Panc1 (cell line): ENCODE measurements around the gene TREX2. TPM values are rescaled to one million over a fixed set of nuclear protein-coding genes. Genes with fewer than 3 reads are reported as not detected.

Source experiments
- ATAC-seq: fragments of 200-7000 bp; cut with Tn5 transposase; 2 replicates; pipeline ENCODE4 v1.9.1; 2020; ENCODE audit warnings: mild to moderate bottlenecking, moderate library complexity
- BruUV-seq: library from RNA; stranded (reverse); fragments of 400-500 nt; replicated peaks from 2 replicates; lab custom pipeline; 2021; lab: Mats Ljungman, UMichigan
- CTCF ChIA-PET: fragments of 300-600 bp; sonication (Branson Sonifier 250); formaldehyde crosslinking; loops from one replicate; lab custom pipeline; 2022; ENCODE audit warnings: antibody characterized with exemption; lab: Charles Lee
- POLR2A ChIA-PET: fragments of 300-600 bp; sonication (Branson Sonifier 250); formaldehyde crosslinking; loops from one replicate; lab custom pipeline; 2022; ENCODE audit warnings: antibody characterized with exemption; lab: Charles Lee
- DNase-seq: peaks from one replicate; pipeline ENCODE4 v3.0.0-alpha.2; 2010; ENCODE audit warnings: low read depth, low spot score
- H3K27ac ChIP-seq: 2 replicates; pipeline ENCODE4 v1.5.1; 2011; ENCODE audit warnings: mild to moderate bottlenecking, low read length, inconsistent platforms
- H3K27me3 ChIP-seq: fragments of 200-500 bp; sonication (Bioruptor generic); 2 replicates; pipeline ENCODE4 v1.6.0; 2014; ENCODE audit warnings: low read length, inconsistent platforms; ENCODE audit not compliant: control insufficient read depth, insufficient read depth
- H3K36me3 ChIP-seq: fragments of 200-500 bp; sonication (Bioruptor generic); 2 replicates; pipeline ENCODE4 v1.5.1; 2014; ENCODE audit warnings: inconsistent platforms, mild to moderate bottlenecking, low read length, moderate library complexity; ENCODE audit not compliant: control insufficient read depth, insufficient read depth
- H3K4me1 ChIP-seq: 2 replicates; pipeline ENCODE4 v1.5.1; 2011; ENCODE audit warnings: inconsistent platforms, mild to moderate bottlenecking, low read length, moderate library complexity; ENCODE audit not compliant: control insufficient read depth, insufficient read depth
- H3K4me3 ChIP-seq, 2 experiments: 2 replicates each; pipeline ENCODE4 v1.5.1; 2011 to 2012; ENCODE audit warnings: low read depth in 2 of 2, low read length in 2 of 2, mild to moderate bottlenecking in 2 of 2, inconsistent platforms in 1 of 2, moderate library complexity in 1 of 2
- H3K9me3 ChIP-seq: fragments of 200-500 bp; sonication (Bioruptor generic); 2 replicates; pipeline ENCODE4 v1.5.1; 2014; ENCODE audit warnings: low read depth, mild to moderate bottlenecking, inconsistent platforms, low read length, moderate library complexity; ENCODE audit not compliant: control insufficient read depth, insufficient read depth
- CTCF ChIP-seq: fragments of 450-650 bp; IDR thresholded peaks from 2 replicates; pipeline ENCODE4 v1.5.1; 2017; ENCODE audit warnings: mild to moderate bottlenecking
- POLR2AphosphoS5 ChIP-seq: IDR thresholded peaks from 2 replicates; pipeline ENCODE4 v1.6.1; 2012; ENCODE audit warnings: mild to moderate bottlenecking, low read depth, low read length, moderate library complexity
- REST ChIP-seq, 2 experiments: IDR thresholded peaks; 2 replicates each; pipeline ENCODE4 v1.6.1; 2011 to 2012; ENCODE audit warnings: low read depth in 2 of 2, control low read depth in 1 of 2, low read length in 1 of 2, mild to moderate bottlenecking in 1 of 2, moderate library complexity in 1 of 2; ENCODE audit not compliant: insufficient read depth in 1 of 2
- SIN3A ChIP-seq: IDR thresholded peaks from 2 replicates; pipeline ENCODE4 v1.6.1; 2012; ENCODE audit warnings: low read depth, mild to moderate bottlenecking, low read length, moderate library complexity, borderline replicate concordance; ENCODE audit not compliant: insufficient read depth
- TCF7L2 ChIP-seq: IDR thresholded peaks from 2 replicates; pipeline ENCODE4 v1.6.1; 2011; ENCODE audit warnings: mild to moderate bottlenecking, low read depth, low read length, inconsistent platforms
- in situ Hi-C: cut with HindIII; loops from 2 replicates; pipeline ENCODE4 v1.10.0; 2016; ENCODE audit warnings: low sequenced_read_pairs, low pct_unique_long_range_greater_than_20kb
- intact Hi-C: fragments of 100-400 bp; cut with micrococcal nuclease; formaldehyde crosslinking; loops from one replicate; pipeline ENCODE4 v1.10.0; 2022; ENCODE audit not compliant: unreplicated experiment
- total RNA-seq: library from RNA; stranded (reverse); gene quantifications from one replicate; pipeline ENCODE4 v1.2.1, GENCODE V29; 2021; ENCODE audit not compliant: unreplicated experiment

TREX2 gene
- total RNA-seq, 1 experiment from 2014 or later: 2.4 TPM

DNA sequence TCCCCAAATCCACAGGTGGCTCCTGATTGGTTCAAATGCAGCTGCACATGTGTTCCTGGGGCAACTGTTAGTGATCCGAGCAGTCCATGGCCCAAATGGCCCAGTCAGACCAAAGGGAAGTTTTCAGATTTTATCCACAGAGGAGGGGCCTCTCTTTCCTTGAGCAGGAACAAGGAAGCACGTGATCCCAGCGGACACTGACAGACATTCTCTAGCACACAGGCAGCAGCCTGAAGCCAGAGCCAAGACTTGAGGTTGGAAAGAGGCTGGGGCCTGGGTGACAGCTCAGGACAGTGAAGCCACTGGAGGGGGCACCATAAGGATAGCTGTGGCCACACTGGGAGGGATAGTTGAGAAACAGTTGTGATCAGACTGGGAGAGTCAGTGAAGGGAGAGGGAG lies 38.1 kb downstream of the TREX2 start:
- Histone ChIP-seq H3K27me3 (no peaks in the 10 kb centered on the region; the same call in 1 of the 2 replicates), H3K27ac (no peak overlapping the region), H3K4me3 (no peak overlapping the region), H3K4me1 (no peaks in the 10 kb centered on the region), H3K36me3 (no peaks in the 10 kb centered on the region), H3K9me3 (no peaks in the 10 kb centered on the region)
- ATAC-seq (no peak), DNase-seq (no peak)
- in situ Hi-C loops: no loop called here
- intact Hi-C loops: no loop called here
- BruUV-seq: no TSS peak
- TF ChIP-seq CTCF (no peak), REST (IDR thresholded peaks at IDR 0.05; ENCODE audit: insufficient read depth in 1 of 2, low read depth in 2 of 2, low read length in 1 of 2) (no peak), SIN3A (no peak), TCF7L2 (no peak), POLR2AphosphoS5 (no peak)
- ChIA-PET POLR2A (no interaction called here), CTCF (no interaction called here)

DNA sequence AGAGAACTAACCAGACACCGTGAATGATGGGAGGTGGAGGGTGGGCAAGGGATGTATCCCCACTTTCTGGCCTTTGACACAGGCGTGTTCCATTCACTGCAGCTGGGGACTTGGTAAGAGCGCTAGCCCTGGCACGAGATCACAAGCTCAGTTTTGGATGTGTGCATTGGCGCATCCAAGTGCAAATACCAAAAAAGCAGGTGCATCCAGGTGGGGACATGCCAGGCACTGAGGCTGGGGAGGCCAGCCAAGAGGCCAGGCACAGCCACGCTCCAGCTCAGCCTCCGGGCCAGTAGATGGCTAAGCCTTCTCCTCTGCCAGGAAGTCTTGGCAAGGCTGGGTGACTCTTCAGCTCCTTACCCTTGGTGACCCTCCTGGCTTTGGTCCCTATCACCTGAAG lies 39.0 kb downstream of the TREX2 start:
- intact Hi-C loops: no loop called here

More for the DNA sequence above, 39.0 kb downstream of the TREX2 start:
- BruUV-seq: no TSS peak
- no peak for ATAC-seq
- CTCF ChIA-PET: no interaction called here
- H3K36me3 ChIP-seq: no peaks in the 10 kb centered on the region
- TF ChIP-seq TCF7L2 (no peak), CTCF (no peak), REST (IDR thresholded peaks at IDR 0.05; ENCODE audit: insufficient read depth in 1 of 2, low read depth in 2 of 2, low read length in 1 of 2) (no peak), POLR2AphosphoS5 (no peak), SIN3A (no peak)
- POLR2A ChIA-PET: no interaction called here
- H3K27me3 ChIP-seq: no peaks in the 10 kb centered on the region
- no peak overlapping the region for H3K27ac ChIP-seq
- no peak overlapping the region for H3K4me3 ChIP-seq
- H3K4me1 ChIP-seq: no peaks in the 10 kb centered on the region
- no peaks in the 10 kb centered on the region for H3K9me3 ChIP-seq
- DNase-seq: no peak
- in situ Hi-C loops: no loop called here
